Progenitor cell of endocrine pancreas (in vitro differentiated cells): ENCODE results near the gene SEC24D. TPM values are rescaled to one million over a fixed set of nuclear protein-coding genes. Genes with fewer than 3 reads are reported as not detected.

Experiments used
- DNase-seq: peaks from one replicate; pipeline ENCODE4 v3.0.0; 2021; ENCODE audit warnings: low spot score; ENCODE audit not compliant: unreplicated experiment
- H3K27ac Mint-ChIP-seq: 2 replicates; pipeline ENCODE4 v1.8.0; 2021; ENCODE audit warnings: mild to moderate bottlenecking, moderate library complexity, mixed read lengths
- H3K27me3 Mint-ChIP-seq: 2 replicates; pipeline ENCODE4 v1.8.0; 2021; ENCODE audit warnings: mixed read lengths
- H3K36me3 Mint-ChIP-seq: 2 replicates; pipeline ENCODE4 v1.8.0; 2022; ENCODE audit warnings: mixed read lengths; ENCODE audit not compliant: insufficient read depth
- H3K4me1 Mint-ChIP-seq: 2 replicates; pipeline ENCODE4 v1.8.0; 2021; ENCODE audit warnings: low read depth, mixed read lengths
- H3K4me3 Mint-ChIP-seq: 2 replicates; pipeline ENCODE4 v1.8.0; 2021; ENCODE audit warnings: low read depth, mild to moderate bottlenecking, moderate library complexity, mixed read lengths
- H3K9me3 Mint-ChIP-seq: 2 replicates; pipeline ENCODE4 v1.8.0; 2021; ENCODE audit warnings: low read depth, mixed read lengths
- CTCF ChIP-seq: fragments of 200-600 bp; sonication (generic); IDR thresholded peaks from one replicate; pipeline ENCODE4 v1.5.0; 2021; ENCODE audit warnings: antibody characterized with exemption, mild to moderate bottlenecking; ENCODE audit not compliant: unreplicated experiment
- total RNA-seq: library from RNA; stranded (reverse); gene quantifications from 2 replicates; pipeline ENCODE4 v1.2.1, GENCODE V29; 2021

The SEC24D gene
- total RNA-seq, 1 donor from 2014 or later, result 30.2 TPM

- H3K27ac Mint-ChIP-seq, result no peak overlapping the region
- no peaks in the 10 kb centered on the region for H3K9me3 Mint-ChIP-seq
- H3K27me3 Mint-ChIP-seq, result peaks cover 5% of the 10 kb centered on the region
- TF ChIP-seq CTCF, result no peak
- H3K36me3 Mint-ChIP-seq, result peaks cover 13% of the 10 kb centered on the region
- peaks cover 7% of the 10 kb centered on the region for H3K4me1 Mint-ChIP-seq
- peak overlapping the region; percentile 24 for H3K4me3 Mint-ChIP-seq
- no peak for DNase-seq
These were observed 1.9 kb downstream of the SEC24D start for GRCh38 chr4:118834070-118834469.

- Mint-ChIP-seq H3K36me3 (peaks cover 18% of the 10 kb centered on the region), H3K4me1 (peaks cover 10% of the 10 kb centered on the region), H3K4me3 (no peak overlapping the region)
These were observed 2.6 kb downstream of the SEC24D start for GRCh38 chr4:118833192-118833820.

GRCh38 chr4:118829107-118829506, 6.8 kb downstream of the SEC24D start:
- Mint-ChIP-seq H3K9me3 (no peaks in the 10 kb centered on the region), H3K27ac (no peak overlapping the region), H3K36me3 (peaks cover 28% of the 10 kb centered on the region), H3K27me3 (peaks cover 5% of the 10 kb centered on the region), H3K4me1 (peaks cover 11% of the 10 kb centered on the region), H3K4me3 (no peak overlapping the region)
- DNase-seq, result no peak
- no peak for TF ChIP-seq CTCF

More at GRCh38 chr4:118833192-118833820, 2.6 kb downstream of the SEC24D start:
- H3K9me3 Mint-ChIP-seq, result no peaks in the 10 kb centered on the region
- TF ChIP-seq CTCF, result no peak
- no peak for DNase-seq
- H3K27me3 Mint-ChIP-seq, result peaks cover 2% of the 10 kb centered on the region
- H3K27ac Mint-ChIP-seq, result no peak overlapping the region

GRCh38 chr4:118826723-118827444, 9.0 kb downstream of the SEC24D start:
- Mint-ChIP-seq H3K27me3 (peaks cover 5% of the 10 kb centered on the region), H3K4me1 (peaks cover 11% of the 10 kb centered on the region), H3K36me3 (peaks cover 31% of the 10 kb centered on the region), H3K4me3 (no peak overlapping the region), H3K9me3 (no peaks in the 10 kb centered on the region), H3K27ac (no peak overlapping the region)
- TF ChIP-seq CTCF, result no peak
- DNase-seq, result no peak

GRCh38 chr4:118825799-118826198, 10.1 kb downstream of the SEC24D start:
- Mint-ChIP-seq H3K36me3 (peaks cover 27% of the 10 kb centered on the region), H3K27ac (no peak overlapping the region), H3K27me3 (peaks cover 5% of the 10 kb centered on the region), H3K4me3 (no peak overlapping the region), H3K4me1 (peaks cover 11% of the 10 kb centered on the region), H3K9me3 (no peaks in the 10 kb centered on the region)
- DNase-seq, result no peak
- no peak for TF ChIP-seq CTCF
